K562 (cell line): ENCODE measurements around the gene CLSTN2. TPM values are rescaled to one million over a fixed set of nuclear protein-coding genes. Genes with fewer than 3 reads are reported as not detected.

Experiments used
- ATAC-seq: fragments of 200-7000 bp; cut with Tn5 transposase; 3 replicates; pipeline ENCODE4 v1.9.1; 2020; ENCODE audit warnings: moderate library complexity
- BruUV-seq: library from RNA; stranded (reverse); fragments of 400-500 nt; replicated peaks from 2 replicates; lab custom pipeline; 2021; lab: Mats Ljungman, UMichigan
- CTCF ChIA-PET: fragments of 300-600 bp; formaldehyde crosslinking; extraction: SDS; loops from one replicate; lab custom pipeline; 2021; ENCODE audit warnings: low intra/inter-chr PET ratio; lab: Yijun Ruan, JAX
- POLR2A ChIA-PET: fragments of 300-600, 350-650 bp; sonication (Branson Sonifier 250); formaldehyde crosslinking; extraction: SDS; loops from one replicate; lab custom pipeline; 2021; ENCODE audit warnings: antibody characterized with exemption, inconsistent platforms; lab: Yijun Ruan, JAX
- DNase-seq, 4 experiments: peaks; one replicate each; pipeline versions ENCODE4 v3.0.0 to v3.0.0-alpha.2; 2011 to 2018; ENCODE audit warnings: low spot score in 3 of 4, mixed read lengths in 3 of 4; ENCODE audit errors: extremely low read depth in 1 of 4
- FAIRE-seq: peaks from 2 replicates; lab custom pipeline; 2011; peaks lifted over from hg19 to GRCh38; lab: Jason Lieb, UNC
- H2AFZ ChIP-seq: 2 replicates; pipeline ENCODE4 v1.6.0; 2011; ENCODE audit warnings: low read depth, low read length, control low read depth, inconsistent platforms
- H3K27ac ChIP-seq: fragments of 200-600 bp; 3 replicates; pipeline ENCODE4 v1.8.0; 2011; ENCODE audit warnings: low read depth, mild to moderate bottlenecking, control low read depth, inconsistent platforms, low read length, moderate library complexity, mixed read lengths; ENCODE audit errors: extremely low read depth
- H3K27me3 ChIP-seq, 2 experiments: fragments of 300-600 bp in 1 of 2; 2 replicates in 1 of 2; 3 replicates in 1 of 2; pipeline versions ENCODE4 v1.6.0 to v1.8.0; 2011; ENCODE audit warnings: inconsistent platforms in 2 of 2, low read length in 2 of 2, mild to moderate bottlenecking in 1 of 2, mixed read lengths in 1 of 2, moderate library complexity in 1 of 2; ENCODE audit not compliant: control insufficient read depth in 2 of 2, insufficient read depth in 2 of 2
- H3K36me3 ChIP-seq: fragments of 300-600 bp; 3 replicates; pipeline ENCODE4 v1.8.0; 2011; ENCODE audit warnings: mild to moderate bottlenecking, low read length, inconsistent platforms; ENCODE audit not compliant: control insufficient read depth, insufficient read depth
- H3K4me1 ChIP-seq, 2 experiments: fragments of 200-600 bp in 1 of 2; replicated peaks in 1 of 2; 2 replicates in 1 of 2; 3 replicates in 1 of 2; pipeline versions ENCODE4 v1.5.1 to v1.8.0; 2011; ENCODE audit warnings: inconsistent platforms in 2 of 2, low read length in 2 of 2, mild to moderate bottlenecking in 1 of 2, mixed read lengths in 1 of 2, moderate library complexity in 1 of 2; ENCODE audit not compliant: control insufficient read depth in 2 of 2, insufficient read depth in 2 of 2
- H3K4me2 ChIP-seq: 2 replicates; pipeline ENCODE4 v1.6.1; 2011; ENCODE audit warnings: low read length, control low read depth, inconsistent platforms, mixed read lengths; ENCODE audit not compliant: insufficient read depth
- H3K4me3 ChIP-seq: fragments of 200-600 bp; sonication (generic), shearing (Covaris generic); 2 replicates; pipeline ENCODE4 v1.5.1; 2016; ENCODE audit warnings: control low read depth, inconsistent platforms
- H3K79me2 ChIP-seq: fragments of 200-600 bp; 3 replicates; pipeline ENCODE4 v1.8.0; 2011; ENCODE audit warnings: low read length, inconsistent platforms; ENCODE audit not compliant: control insufficient read depth, insufficient read depth
- H3K9ac ChIP-seq, 2 experiments: 2 replicates each; pipeline versions ENCODE4 v1.6.0 to v1.6.1; 2011; ENCODE audit warnings: low read depth in 2 of 2, low read length in 2 of 2, control low read depth in 1 of 2, inconsistent platforms in 1 of 2, mild to moderate bottlenecking in 1 of 2, mixed read lengths in 1 of 2; ENCODE audit not compliant: insufficient read depth in 1 of 2
- H3K9me1 ChIP-seq: one replicate; pipeline ENCODE4 v1.6.0; 2011; ENCODE audit warnings: inconsistent platforms, mild to moderate bottlenecking, low read length, moderate library complexity; ENCODE audit not compliant: control insufficient read depth, insufficient read depth
- H3K9me3 ChIP-seq: replicated peaks from 2 replicates; pipeline ENCODE4 v1.5.1; 2011; ENCODE audit warnings: low read depth, low read length, inconsistent platforms; ENCODE audit not compliant: control insufficient read depth, insufficient read depth
- H4K20me1 ChIP-seq: replicated peaks from 2 replicates; pipeline ENCODE4 v1.6.1; 2011; ENCODE audit warnings: low read length, inconsistent platforms, mixed read lengths; ENCODE audit not compliant: control insufficient read depth, insufficient read depth
- CCAR2 ChIP-seq: fragments of 200-400 bp; formaldehyde crosslinking; IDR thresholded peaks from 2 replicates; pipeline ENCODE4 v1.6.1; 2017; ENCODE audit warnings: mild to moderate bottlenecking, low read depth, low read length
- ELK3 ChIP-seq: fragments of 450-650 bp; formaldehyde crosslinking; IDR thresholded peaks from 2 replicates; pipeline ENCODE4 v1.4.0; 2020; ENCODE audit warnings: mild to moderate bottlenecking
- HEY1 ChIP-seq: fragments of 250-450 bp; sonication (Bioruptor Pico); IDR thresholded peaks from 2 replicates; pipeline ENCODE4 v1.5.0; 2020; ENCODE audit warnings: mild to moderate bottlenecking, moderate library complexity, borderline replicate concordance
- PATZ1 ChIP-seq: fragments of 250-450 bp; sonication (Bioruptor Pico); IDR thresholded peaks from 2 replicates; pipeline ENCODE4 v1.5.0; 2020; ENCODE audit warnings: mild to moderate bottlenecking, borderline replicate concordance
- SFPQ ChIP-seq: fragments of 200-400 bp; formaldehyde crosslinking; IDR thresholded peaks from 2 replicates; pipeline ENCODE4 v1.6.1; 2017; ENCODE audit warnings: mild to moderate bottlenecking, low read depth, low read length, moderate library complexity
- SP2 ChIP-seq: IDR thresholded peaks from 2 replicates; pipeline ENCODE4 v1.6.1; 2011; ENCODE audit warnings: mild to moderate bottlenecking, low read depth, low read length, moderate library complexity; ENCODE audit not compliant: poor library complexity, severe bottlenecking; ENCODE audit errors: extremely low read depth
- ZNF277 ChIP-seq: fragments of 250-450 bp; sonication (Bioruptor Pico); IDR thresholded peaks from 2 replicates; pipeline ENCODE4 v1.8.0; 2022; ENCODE audit warnings: inconsistent platforms, mild to moderate bottlenecking, moderate library complexity, borderline replicate concordance
- ZNF324 ChIP-seq: fragments of 250-450 bp; sonication (Bioruptor Pico); IDR thresholded peaks from 2 replicates; pipeline ENCODE4 v1.4.0; 2020; ENCODE audit warnings: mild to moderate bottlenecking
- ZNF518B ChIP-seq: fragments of 250-450 bp; sonication (Bioruptor Pico); IDR thresholded peaks from 2 replicates; pipeline ENCODE4 v1.5.0; 2021; ENCODE audit warnings: mild to moderate bottlenecking, moderate library complexity
- WGBS: fragments of 100-300 bp; shearing (Covaris generic); methylation state at CpG from one replicate; pipeline ENCODE4 v1.1.6; 2016; ENCODE audit warnings: low coverage, mixed read lengths; ENCODE audit not compliant: insufficient coverage; ENCODE audit errors: missing lambda C conversion rate; 5-methylcytosine and 5-hydroxymethylcytosine counted together
- in situ Hi-C: fragments of 300-500 bp; cut with MboI; formaldehyde crosslinking; loops from 4 replicates; pipeline ENCODE4 v1.15.0; 2018; ENCODE audit warnings: inconsistent platforms, mixed read lengths
- intact Hi-C: fragments of 100-400 bp; cut with micrococcal nuclease; formaldehyde crosslinking; loops from 2 replicates; pipeline ENCODE4 v1.14.2; 2022
- polyA plus RNA-seq, 8 experiments: library from polyadenylated mRNA; depleted of rRNA in 4 of 8; stranded (reverse) in 5 of 8; unstranded in 3 of 8; fragments of >200 nt; fragmentation: Nextera tagmentation in 2 of 8; fragmentation: Illumina TruSeq in 1 of 8; extraction: Ambion mirVana in 2 of 8; extraction: Trizol in 1 of 8; gene quantifications; 2 replicates each; pipeline versions ENCODE4 v1.2.1 to v1.2.3, GENCODE V29; 2011 to 2014; ENCODE audit warnings: inconsistent platforms in 1 of 8, missing spikeins in 1 of 8
- total RNA-seq, 7 experiments: library from RNA; depleted of rRNA in 6 of 7; stranded (reverse); fragments of >200 nt in 6 of 7; fragmentation: Illumina TruSeq in 2 of 7; extraction: Trizol in 2 of 7; gene quantifications; 2 replicates each; pipeline versions ENCODE4 v1.2.1 to v1.2.3, GENCODE V29; 2011 to 2021; ENCODE audit warnings: low replicate concordance in 1 of 7

Gene CLSTN2
- total and polyA plus RNA-seq, 9 of the 15 experiments (the other 6 are each of a cell fraction or from before 2014, with no cell fraction given), result 0.02 to 0.04 (median 0.04) TPM; not detected in 6

- POLR2A ChIA-PET, result interaction anchor here (1.1 kb wide), 1 partner anchor 8 kb away, joined by 3 read pairs; no protein-coding TSS in a partner anchor
- H3K9me3 ChIP-seq, result no peaks in the 10 kb centered on the region
- H3K36me3 ChIP-seq, result no peaks in the 10 kb centered on the region
- FAIRE-seq (no peak), DNase-seq (no peak), ATAC-seq (no peak)
- H3K27me3 ChIP-seq, result no peaks in the 10 kb centered on the region
- H3K4me2 ChIP-seq, result no peak overlapping the region
- no peak overlapping the region for H2AFZ ChIP-seq
- WGBS, result 2% methylated on average over 3 of the region's 3 CpGs
- BruUV-seq, result no TSS peak
- no peaks in the 10 kb centered on the region for H4K20me1 ChIP-seq
- no peak overlapping the region for H3K9ac ChIP-seq
- intact Hi-C loops, result no loop called here
- CTCF ChIA-PET, result no interaction called here
- no peaks in the 10 kb centered on the region for H3K4me1 ChIP-seq
- no peak overlapping the region for H3K4me3 ChIP-seq
- in situ Hi-C loops, result no loop called here
- H3K79me2 ChIP-seq, result no peaks in the 10 kb centered on the region
- H3K9me1 ChIP-seq, result no peaks in the 10 kb centered on the region
- H3K27ac ChIP-seq, result no peak overlapping the region
- TF ChIP-seq HEY1 (no peak), ZNF518B (CRISPR knock-in tag) (no peak), SFPQ (no peak), CCAR2 (no peak), ZNF277 (CRISPR knock-in tag) (no peak), ZNF324 (no peak), ELK3 (no peak), SP2 (no peak), PATZ1 (CRISPR knock-in tag) (no peak)
Observed at GRCh38 chr3:140394488-140395133, 459.6 kb downstream of the CLSTN2 start.
